Mammary epithelial cell (primary cell): Measurements from ENCODE around the gene TOR1B.

ENCODE experiments used
- CTCF ChIP-seq, 2 donors: IDR thresholded peaks in 1 of 2; conservative IDR thresholded peaks in 1 of 2; 2 replicates each; pipeline ENCODE4 v1.5.1; 2011 to 2012; ENCODE audit warnings: inconsistent platforms in 2 of 2, low read length in 2 of 2, mild to moderate bottlenecking in 2 of 2, control low read depth in 1 of 2, low read depth in 1 of 2; ENCODE audit not compliant: insufficient read depth in 1 of 2; ENCODE audit errors: extremely low read depth in 1 of 2
- EZH2 ChIP-seq: IDR thresholded peaks from 2 replicates; pipeline ENCODE4 v1.6.1; 2012; ENCODE audit warnings: low read length, inconsistent platforms, borderline replicate concordance

GRCh38 chr9:129779560-129780190 lies 23.3 kb upstream of the TOR1B start:
- TF ChIP-seq CTCF (conservative IDR thresholded peaks at IDR 0.05 in 1 of 2, IDR thresholded peaks at IDR 0.05 in 1 of 2; ENCODE audit: extremely low read depth in 1 of 2, insufficient read depth in 1 of 2, low read depth in 1 of 2, low read length in 2 of 2) (no peak), EZH2 (no peak)
